ENCODE measurements around the gene UBTF. TPM values are rescaled to one million over a fixed set of nuclear protein-coding genes. Genes with fewer than 3 reads are reported as not detected.

UBTF gene, protein sequence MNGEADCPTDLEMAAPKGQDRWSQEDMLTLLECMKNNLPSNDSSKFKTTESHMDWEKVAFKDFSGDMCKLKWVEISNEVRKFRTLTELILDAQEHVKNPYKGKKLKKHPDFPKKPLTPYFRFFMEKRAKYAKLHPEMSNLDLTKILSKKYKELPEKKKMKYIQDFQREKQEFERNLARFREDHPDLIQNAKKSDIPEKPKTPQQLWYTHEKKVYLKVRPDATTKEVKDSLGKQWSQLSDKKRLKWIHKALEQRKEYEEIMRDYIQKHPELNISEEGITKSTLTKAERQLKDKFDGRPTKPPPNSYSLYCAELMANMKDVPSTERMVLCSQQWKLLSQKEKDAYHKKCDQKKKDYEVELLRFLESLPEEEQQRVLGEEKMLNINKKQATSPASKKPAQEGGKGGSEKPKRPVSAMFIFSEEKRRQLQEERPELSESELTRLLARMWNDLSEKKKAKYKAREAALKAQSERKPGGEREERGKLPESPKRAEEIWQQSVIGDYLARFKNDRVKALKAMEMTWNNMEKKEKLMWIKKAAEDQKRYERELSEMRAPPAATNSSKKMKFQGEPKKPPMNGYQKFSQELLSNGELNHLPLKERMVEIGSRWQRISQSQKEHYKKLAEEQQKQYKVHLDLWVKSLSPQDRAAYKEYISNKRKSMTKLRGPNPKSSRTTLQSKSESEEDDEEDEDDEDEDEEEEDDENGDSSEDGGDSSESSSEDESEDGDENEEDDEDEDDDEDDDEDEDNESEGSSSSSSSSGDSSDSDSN
- total RNA-seq: 62.1 to 108 TPM (median 62.9 TPM) in 3 replicates
- long read RNA-seq, full-length matches to known transcripts: 54 of 97 reads
- long read RNA-seq, partial matches to known transcripts: 4 of 97 reads
- long read RNA-seq, other reads (novel, unspliced or antisense): 39 of 97 reads

DNA sequence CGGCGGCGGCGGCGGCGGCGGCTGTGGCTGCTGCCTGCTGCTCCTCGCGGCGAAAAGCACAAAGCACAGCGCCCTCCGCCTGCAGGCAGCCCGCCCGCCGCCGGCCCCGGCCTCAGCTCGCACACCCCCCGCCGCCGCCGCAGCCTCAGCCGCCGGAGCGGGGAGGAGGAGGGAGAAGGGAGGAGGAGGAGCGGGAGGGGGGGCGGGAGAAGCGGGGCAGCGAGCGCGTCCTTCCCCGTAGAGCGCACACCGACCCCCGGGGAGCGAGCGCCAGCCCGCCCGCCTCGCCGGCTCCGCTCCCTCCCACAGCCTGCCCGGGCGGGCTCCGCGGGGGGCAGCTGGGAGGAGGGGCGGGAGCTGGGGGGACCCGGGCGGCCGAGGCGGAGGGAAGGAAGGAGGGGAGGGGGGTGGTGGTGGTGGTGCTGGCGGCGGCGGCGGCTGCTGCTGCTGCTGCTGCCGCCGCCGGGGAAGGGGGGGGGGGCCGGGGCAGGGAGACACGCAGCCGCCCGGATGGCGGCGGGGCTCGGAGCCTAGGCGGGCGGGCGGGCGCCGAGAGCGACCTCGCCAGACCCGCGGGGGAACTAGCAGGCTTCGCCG is at the start of gene UBTF:
UBTF (minus strand) TSS at position 60 of the 597 bp plus-strand sequence. CDS start 1,446 bp downstream, outside the sequence.
- Mint-ChIP-seq H3K36me3 (ENCODE audit: low read depth) (peaks cover 15% of the 10 kb centered on the region), H3K27me3 (ENCODE audit: low read depth) (no peaks in the 10 kb centered on the region), H3K27ac (ENCODE audit: unreplicated experiment) (peak within 1 kb of the TSS; percentile 96), H3K9me3 (ENCODE audit: low read depth) (no peaks in the 10 kb centered on the region), H3K4me3 (ENCODE audit: unreplicated experiment) (peak within 1 kb of the TSS; percentile 87), H3K4me1 (ENCODE audit: low read depth) (peaks cover 39% of the 10 kb centered on the region)
- TF ChIP-seq, protein P1, sequence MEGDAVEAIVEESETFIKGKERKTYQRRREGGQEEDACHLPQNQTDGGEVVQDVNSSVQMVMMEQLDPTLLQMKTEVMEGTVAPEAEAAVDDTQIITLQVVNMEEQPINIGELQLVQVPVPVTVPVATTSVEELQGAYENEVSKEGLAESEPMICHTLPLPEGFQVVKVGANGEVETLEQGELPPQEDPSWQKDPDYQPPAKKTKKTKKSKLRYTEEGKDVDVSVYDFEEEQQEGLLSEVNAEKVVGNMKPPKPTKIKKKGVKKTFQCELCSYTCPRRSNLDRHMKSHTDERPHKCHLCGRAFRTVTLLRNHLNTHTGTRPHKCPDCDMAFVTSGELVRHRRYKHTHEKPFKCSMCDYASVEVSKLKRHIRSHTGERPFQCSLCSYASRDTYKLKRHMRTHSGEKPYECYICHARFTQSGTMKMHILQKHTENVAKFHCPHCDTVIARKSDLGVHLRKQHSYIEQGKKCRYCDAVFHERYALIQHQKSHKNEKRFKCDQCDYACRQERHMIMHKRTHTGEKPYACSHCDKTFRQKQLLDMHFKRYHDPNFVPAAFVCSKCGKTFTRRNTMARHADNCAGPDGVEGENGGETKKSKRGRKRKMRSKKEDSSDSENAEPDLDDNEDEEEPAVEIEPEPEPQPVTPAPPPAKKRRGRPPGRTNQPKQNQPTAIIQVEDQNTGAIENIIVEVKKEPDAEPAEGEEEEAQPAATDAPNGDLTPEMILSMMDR (IDR thresholded peaks at IDR 0.05): no peak
- no peak for DNase-seq (ENCODE audit: low spot score)

DNA sequence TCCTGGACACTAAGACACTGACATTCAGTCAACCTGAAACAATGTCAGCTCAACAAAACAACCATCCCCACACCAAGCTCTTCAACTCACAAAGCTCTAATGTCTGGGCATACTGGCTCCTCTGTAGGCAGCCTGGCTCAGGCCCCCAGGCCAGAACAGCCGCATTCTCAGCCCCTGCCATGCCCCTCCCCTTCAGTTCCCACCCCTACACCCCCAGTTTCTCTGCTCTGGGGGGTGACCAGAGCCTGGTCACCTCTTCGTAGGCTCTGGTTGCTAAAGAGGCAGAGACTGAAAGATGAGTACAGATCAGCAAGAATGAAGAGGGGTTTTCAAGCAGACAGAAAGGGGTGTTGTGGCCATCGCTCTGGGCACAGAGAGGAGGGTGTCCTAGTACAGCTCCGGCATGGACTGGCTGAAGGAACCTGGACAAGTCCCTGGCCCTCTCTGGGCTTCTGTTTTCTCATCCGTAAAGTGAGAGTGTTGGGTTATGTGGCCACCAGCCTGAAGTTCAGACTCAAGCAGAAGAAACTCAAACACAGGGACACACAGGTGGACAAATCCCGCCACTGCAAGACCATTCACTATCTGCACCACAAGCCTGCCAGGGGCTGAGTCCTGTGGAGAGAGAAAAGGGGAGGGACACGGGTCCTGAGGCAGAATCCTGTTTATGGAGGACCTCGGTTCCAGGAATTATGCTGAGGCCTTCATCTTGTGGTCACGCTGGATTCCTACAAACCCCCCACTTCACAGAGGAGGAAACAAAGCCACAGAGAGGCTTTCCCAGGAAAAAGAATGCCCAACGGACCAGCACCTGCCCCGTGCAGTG is 49.4 kb upstream of the UBTF start:
- DNase-seq (ENCODE audit: low spot score): no peak
- Mint-ChIP-seq H3K9me3 (ENCODE audit: low read depth) (no peaks in the 10 kb centered on the region), H3K27me3 (ENCODE audit: low read depth) (peaks cover 8% of the 10 kb centered on the region), H3K4me3 (ENCODE audit: unreplicated experiment) (no peak overlapping the region), H3K36me3 (ENCODE audit: low read depth) (no peaks in the 10 kb centered on the region), H3K4me1 (ENCODE audit: low read depth) (no peaks in the 10 kb centered on the region), H3K27ac (ENCODE audit: unreplicated experiment) (no peak overlapping the region)
- TF ChIP-seq, protein P1 (IDR thresholded peaks at IDR 0.05): no peak

DNA sequence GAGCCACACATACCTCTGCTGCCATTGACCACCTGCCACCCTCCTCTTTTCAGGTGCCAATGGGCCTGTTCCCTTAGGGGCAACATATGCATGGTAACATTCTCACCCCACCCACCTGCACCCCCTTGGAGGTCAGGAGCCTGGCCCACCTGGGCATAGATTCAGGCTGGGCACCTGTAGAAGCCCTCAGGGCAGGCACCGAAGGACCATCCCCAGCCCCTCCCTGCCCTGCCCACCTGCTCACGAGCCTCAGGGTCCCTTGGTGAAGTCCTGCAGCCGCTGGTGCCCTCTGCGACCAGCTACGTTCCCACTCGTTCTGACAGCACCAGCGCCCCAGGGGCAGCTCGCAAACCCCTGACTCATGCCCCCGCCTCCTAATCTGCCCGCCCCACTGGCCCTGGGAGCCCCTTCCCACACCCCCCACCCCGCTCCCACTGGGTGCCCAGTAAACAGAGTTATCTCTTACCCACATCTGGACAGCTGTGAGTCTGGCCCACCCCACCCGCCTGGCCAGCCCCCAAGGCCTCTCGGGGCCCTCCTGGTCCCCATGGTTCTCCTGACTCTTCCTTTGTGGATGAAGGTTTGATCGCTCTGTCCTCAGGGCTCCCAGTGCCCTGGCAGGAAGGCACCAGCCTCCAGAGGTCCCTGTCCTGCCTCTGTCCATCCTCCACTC is 48.5 kb upstream of the UBTF start, which contains the start of gene SLC4A1:
SLC4A1 (minus strand) TSS at position 318 of the 673 bp plus-strand sequence. CDS start 5,269 bp downstream, outside the sequence.
- Mint-ChIP-seq H3K9me3 (ENCODE audit: low read depth) (no peaks in the 10 kb centered on the region), H3K27me3 (ENCODE audit: low read depth) (peaks cover 13% of the 10 kb centered on the region), H3K36me3 (ENCODE audit: low read depth) (no peaks in the 10 kb centered on the region), H3K27ac (ENCODE audit: unreplicated experiment) (no peak within 1 kb of the TSS), H3K4me3 (ENCODE audit: unreplicated experiment) (no peak within 1 kb of the TSS), H3K4me1 (ENCODE audit: low read depth) (no peaks in the 10 kb centered on the region)
- TF ChIP-seq, protein P1 (IDR thresholded peaks at IDR 0.05): no peak
- no peak for DNase-seq (ENCODE audit: low spot score)

DNA sequence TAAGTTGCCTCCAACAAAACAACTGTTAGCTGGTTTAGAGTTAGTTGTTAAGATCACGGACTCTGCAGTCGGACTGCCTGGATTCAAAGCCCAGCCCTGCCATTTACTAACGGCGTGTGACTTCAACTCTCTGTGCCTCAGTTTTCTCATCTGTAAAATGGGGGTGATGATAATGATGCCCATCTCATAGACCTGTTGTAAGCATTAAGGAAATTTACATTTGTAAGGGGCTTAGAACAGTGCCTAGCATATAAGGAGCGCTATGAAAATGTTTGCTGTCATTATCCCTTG is 47.6 kb upstream of the UBTF start:
- peaks cover 13% of the 10 kb centered on the region for H3K27me3 Mint-ChIP-seq (ENCODE audit: low read depth)
- no peak overlapping the region for H3K27ac Mint-ChIP-seq (ENCODE audit: unreplicated experiment)
- no peak overlapping the region for H3K4me3 Mint-ChIP-seq (ENCODE audit: unreplicated experiment)
- no peaks in the 10 kb centered on the region for H3K4me1 Mint-ChIP-seq (ENCODE audit: low read depth)
- H3K9me3 Mint-ChIP-seq (ENCODE audit: low read depth): no peaks in the 10 kb centered on the region
- no peaks in the 10 kb centered on the region for H3K36me3 Mint-ChIP-seq (ENCODE audit: low read depth)
- TF ChIP-seq, protein P1 (IDR thresholded peaks at IDR 0.05): no peak
- DNase-seq (ENCODE audit: low spot score): no peak

All from chondrocyte (in vitro differentiated cells).